Panc1 (cell line): ENCODE measurements around the gene FBLN1. TPM values are rescaled to one million over a fixed set of nuclear protein-coding genes. Genes with fewer than 3 reads are reported as not detected.

Source experiments
- ATAC-seq: fragments of 200-7000 bp; cut with Tn5 transposase; 2 replicates; pipeline ENCODE4 v1.9.1; 2020; ENCODE audit warnings: mild to moderate bottlenecking, moderate library complexity
- BruUV-seq: library from RNA; stranded (reverse); fragments of 400-500 nt; replicated peaks from 2 replicates; lab custom pipeline; 2021; lab: Mats Ljungman, UMichigan
- CTCF ChIA-PET: fragments of 300-600 bp; sonication (Branson Sonifier 250); formaldehyde crosslinking; loops from one replicate; lab custom pipeline; 2022; ENCODE audit warnings: antibody characterized with exemption; lab: Charles Lee
- POLR2A ChIA-PET: fragments of 300-600 bp; sonication (Branson Sonifier 250); formaldehyde crosslinking; loops from one replicate; lab custom pipeline; 2022; ENCODE audit warnings: antibody characterized with exemption; lab: Charles Lee
- DNase-seq: peaks from one replicate; pipeline ENCODE4 v3.0.0-alpha.2; 2010; ENCODE audit warnings: low read depth, low spot score
- H3K27ac ChIP-seq: 2 replicates; pipeline ENCODE4 v1.5.1; 2011; ENCODE audit warnings: mild to moderate bottlenecking, low read length, inconsistent platforms
- H3K27me3 ChIP-seq: fragments of 200-500 bp; sonication (Bioruptor generic); 2 replicates; pipeline ENCODE4 v1.6.0; 2014; ENCODE audit warnings: low read length, inconsistent platforms; ENCODE audit not compliant: control insufficient read depth, insufficient read depth
- H3K36me3 ChIP-seq: fragments of 200-500 bp; sonication (Bioruptor generic); 2 replicates; pipeline ENCODE4 v1.5.1; 2014; ENCODE audit warnings: inconsistent platforms, mild to moderate bottlenecking, low read length, moderate library complexity; ENCODE audit not compliant: control insufficient read depth, insufficient read depth
- H3K4me1 ChIP-seq: 2 replicates; pipeline ENCODE4 v1.5.1; 2011; ENCODE audit warnings: inconsistent platforms, mild to moderate bottlenecking, low read length, moderate library complexity; ENCODE audit not compliant: control insufficient read depth, insufficient read depth
- H3K4me3 ChIP-seq, 2 experiments: 2 replicates each; pipeline ENCODE4 v1.5.1; 2011 to 2012; ENCODE audit warnings: low read depth in 2 of 2, low read length in 2 of 2, mild to moderate bottlenecking in 2 of 2, inconsistent platforms in 1 of 2, moderate library complexity in 1 of 2
- H3K9me3 ChIP-seq: fragments of 200-500 bp; sonication (Bioruptor generic); 2 replicates; pipeline ENCODE4 v1.5.1; 2014; ENCODE audit warnings: low read depth, mild to moderate bottlenecking, inconsistent platforms, low read length, moderate library complexity; ENCODE audit not compliant: control insufficient read depth, insufficient read depth
- CTCF ChIP-seq: fragments of 450-650 bp; IDR thresholded peaks from 2 replicates; pipeline ENCODE4 v1.5.1; 2017; ENCODE audit warnings: mild to moderate bottlenecking
- POLR2AphosphoS5 ChIP-seq: IDR thresholded peaks from 2 replicates; pipeline ENCODE4 v1.6.1; 2012; ENCODE audit warnings: mild to moderate bottlenecking, low read depth, low read length, moderate library complexity
- REST ChIP-seq, 2 experiments: IDR thresholded peaks; 2 replicates each; pipeline ENCODE4 v1.6.1; 2011 to 2012; ENCODE audit warnings: low read depth in 2 of 2, control low read depth in 1 of 2, low read length in 1 of 2, mild to moderate bottlenecking in 1 of 2, moderate library complexity in 1 of 2; ENCODE audit not compliant: insufficient read depth in 1 of 2
- SIN3A ChIP-seq: IDR thresholded peaks from 2 replicates; pipeline ENCODE4 v1.6.1; 2012; ENCODE audit warnings: low read depth, mild to moderate bottlenecking, low read length, moderate library complexity, borderline replicate concordance; ENCODE audit not compliant: insufficient read depth
- TCF7L2 ChIP-seq: IDR thresholded peaks from 2 replicates; pipeline ENCODE4 v1.6.1; 2011; ENCODE audit warnings: mild to moderate bottlenecking, low read depth, low read length, inconsistent platforms
- in situ Hi-C: cut with HindIII; loops from 2 replicates; pipeline ENCODE4 v1.10.0; 2016; ENCODE audit warnings: low sequenced_read_pairs, low pct_unique_long_range_greater_than_20kb
- intact Hi-C: fragments of 100-400 bp; cut with micrococcal nuclease; formaldehyde crosslinking; loops from one replicate; pipeline ENCODE4 v1.10.0; 2022; ENCODE audit not compliant: unreplicated experiment
- total RNA-seq: library from RNA; stranded (reverse); gene quantifications from one replicate; pipeline ENCODE4 v1.2.1, GENCODE V29; 2021; ENCODE audit not compliant: unreplicated experiment

Gene FBLN1
- total RNA-seq, 1 experiment from 2014 or later: 143 TPM

- TF ChIP-seq REST (IDR thresholded peaks at IDR 0.05; ENCODE audit: insufficient read depth in 1 of 2, low read depth in 2 of 2, low read length in 1 of 2) (no peak), TCF7L2 (no peak), POLR2AphosphoS5 (no peak), SIN3A (no peak), CTCF (no peak)
- no peaks in the 10 kb centered on the region for H3K27me3 ChIP-seq
- DNase-seq (no peak), ATAC-seq (no peak)
- no peaks in the 10 kb centered on the region for H3K9me3 ChIP-seq
- ChIA-PET CTCF (no interaction called here), POLR2A (no interaction called here)
- H3K4me1 ChIP-seq: peaks cover 13% of the 10 kb centered on the region
- no TSS peak for BruUV-seq
- no peaks in the 10 kb centered on the region for H3K36me3 ChIP-seq
- in situ Hi-C loops: no loop called here
- H3K4me3 ChIP-seq: no peak overlapping the region
- intact Hi-C loops: no loop called here
- H3K27ac ChIP-seq: no peak overlapping the region
These were observed 3.5 kb downstream of the FBLN1 start for GRCh38 chr22:45505991-45506747.

- no peak for ATAC-seq
- no peaks in the 10 kb centered on the region for H3K9me3 ChIP-seq
- no peak overlapping the region for H3K4me3 ChIP-seq
- no peaks in the 10 kb centered on the region for H3K27me3 ChIP-seq
- H3K36me3 ChIP-seq: no peaks in the 10 kb centered on the region
- intact Hi-C loops (no loop called here), in situ Hi-C loops (no loop called here)
- no peak for DNase-seq
- ChIA-PET POLR2A (no interaction called here), CTCF (no interaction called here)
- H3K4me1 ChIP-seq: peaks cover 17% of the 10 kb centered on the region
- no TSS peak for BruUV-seq
- TF ChIP-seq TCF7L2 (no peak), REST (IDR thresholded peaks at IDR 0.05; ENCODE audit: insufficient read depth in 1 of 2, low read depth in 2 of 2, low read length in 1 of 2) (no peak), CTCF (no peak), POLR2AphosphoS5 (no peak), SIN3A (no peak)
- H3K27ac ChIP-seq: no peak overlapping the region
These were observed 4.2 kb downstream of the FBLN1 start for GRCh38 chr22:45506816-45507360.
